GM21723 (cell line): ENCODE measurements around the gene RITA1.
"Not testable (repeated sequence)": the region's sequence is repeated elsewhere in the genome, so short reads cannot be mapped to it uniquely, and the experiment has no call there.

Experiments
- ATAC-seq: cut with Tn5 transposase; IDR thresholded peaks from one replicate; pipeline ENCODE4 v1.9.1; 2021; ENCODE audit warnings: mild to moderate bottlenecking, moderate library complexity; ENCODE audit not compliant: unreplicated experiment

The RITA1 gene, protein sequence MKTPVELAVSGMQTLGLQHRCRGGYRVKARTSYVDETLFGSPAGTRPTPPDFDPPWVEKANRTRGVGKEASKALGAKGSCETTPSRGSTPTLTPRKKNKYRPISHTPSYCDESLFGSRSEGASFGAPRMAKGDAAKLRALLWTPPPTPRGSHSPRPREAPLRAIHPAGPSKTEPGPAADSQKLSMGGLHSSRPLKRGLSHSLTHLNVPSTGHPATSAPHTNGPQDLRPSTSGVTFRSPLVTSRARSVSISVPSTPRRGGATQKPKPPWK

DNA sequence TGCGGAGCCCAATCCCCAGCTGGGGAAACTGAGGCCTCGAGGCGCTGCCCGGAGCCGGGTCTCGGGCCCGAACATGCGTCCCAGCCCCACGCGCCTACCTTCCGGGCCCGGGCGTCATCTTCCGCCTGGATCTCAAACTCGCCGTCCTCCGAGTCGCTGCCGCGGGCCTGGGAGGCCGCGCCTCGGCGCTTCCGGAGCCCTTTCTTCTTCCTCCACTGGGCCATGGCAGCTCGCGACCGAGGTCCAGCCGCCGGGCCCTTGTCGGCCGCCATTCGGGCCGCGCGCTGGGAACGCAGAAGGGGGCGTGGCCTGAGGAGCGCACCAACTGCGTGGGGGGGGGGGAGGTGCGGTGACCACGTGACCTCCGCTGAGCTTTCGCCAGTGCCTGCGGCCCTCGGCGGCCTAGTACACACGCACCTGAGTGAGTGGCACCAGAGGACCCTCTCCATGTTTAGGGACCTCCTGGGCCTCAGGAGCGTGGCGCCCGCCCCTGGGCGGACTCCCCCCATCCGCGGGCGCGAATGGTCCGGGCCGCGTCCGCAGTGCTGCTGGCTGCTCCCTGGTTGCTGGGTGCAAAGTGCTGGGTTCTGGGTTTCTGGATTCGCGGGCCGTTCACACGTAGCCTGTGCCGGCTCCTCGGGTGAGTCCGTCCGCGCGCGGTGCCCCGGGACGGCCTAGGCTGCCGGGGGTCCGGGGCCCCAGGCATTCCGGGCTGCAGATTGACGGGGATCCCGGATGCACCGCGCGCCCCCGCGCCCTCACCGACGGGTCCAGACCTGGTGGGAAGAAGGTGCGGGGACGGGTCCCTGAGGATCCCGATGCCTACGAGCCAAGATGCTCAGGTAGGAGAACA, at the start of gene RITA1, which contains the start of gene DDX54:
TSS of gene RITA1 (plus strand) at position 542 of the 853 bp plus-strand sequence. CDS start 1,026 bp downstream, outside the sequence.
TSS of gene DDX54 (minus strand) at position 299 of the 853 bp plus-strand sequence. CDS start at position 272, 27 bp downstream.
- peak; percentile 49 for ATAC-seq

DNA sequence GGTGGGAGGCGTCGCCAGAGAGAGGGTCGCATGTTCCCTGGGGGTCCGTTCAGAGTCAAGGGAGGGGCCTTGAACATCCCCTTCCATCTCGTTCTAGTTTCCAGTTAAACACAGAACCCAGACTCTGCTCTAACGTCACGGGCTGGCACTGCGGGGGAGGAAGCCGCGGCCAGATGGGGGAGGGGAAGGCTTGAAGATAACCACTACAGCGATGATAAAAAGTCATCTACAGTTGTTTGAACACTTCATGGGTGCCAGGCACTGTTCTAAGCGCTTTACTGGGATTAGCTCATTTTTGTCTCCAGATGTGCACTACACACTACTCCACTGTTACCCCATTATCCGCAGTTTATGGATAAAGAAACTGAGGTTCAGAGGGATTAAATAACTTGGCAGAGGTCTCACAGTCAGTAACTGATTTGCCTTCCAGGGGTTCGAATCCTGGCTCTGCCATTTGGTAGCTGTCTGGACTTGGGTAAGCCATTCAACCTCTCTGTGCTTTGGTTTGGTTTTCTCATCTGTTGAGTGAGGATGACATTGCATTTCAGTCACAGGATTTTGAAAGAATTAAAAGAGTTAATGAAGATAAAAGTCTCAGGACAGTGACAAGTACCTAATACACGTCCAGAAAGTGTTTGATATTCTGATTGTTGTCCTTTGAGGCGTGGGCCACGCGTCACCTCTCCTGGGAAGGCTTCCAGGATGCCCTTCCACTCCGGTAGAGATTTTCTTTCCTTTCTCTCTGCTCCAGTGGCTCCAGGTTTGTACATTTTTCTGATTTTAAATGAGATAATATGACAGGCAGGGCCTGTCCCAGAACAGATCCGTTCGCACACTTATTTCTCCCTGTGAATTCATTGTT, 49.2 kb upstream of the RITA1 start:
- peak; percentile 16 for ATAC-seq

DNA sequence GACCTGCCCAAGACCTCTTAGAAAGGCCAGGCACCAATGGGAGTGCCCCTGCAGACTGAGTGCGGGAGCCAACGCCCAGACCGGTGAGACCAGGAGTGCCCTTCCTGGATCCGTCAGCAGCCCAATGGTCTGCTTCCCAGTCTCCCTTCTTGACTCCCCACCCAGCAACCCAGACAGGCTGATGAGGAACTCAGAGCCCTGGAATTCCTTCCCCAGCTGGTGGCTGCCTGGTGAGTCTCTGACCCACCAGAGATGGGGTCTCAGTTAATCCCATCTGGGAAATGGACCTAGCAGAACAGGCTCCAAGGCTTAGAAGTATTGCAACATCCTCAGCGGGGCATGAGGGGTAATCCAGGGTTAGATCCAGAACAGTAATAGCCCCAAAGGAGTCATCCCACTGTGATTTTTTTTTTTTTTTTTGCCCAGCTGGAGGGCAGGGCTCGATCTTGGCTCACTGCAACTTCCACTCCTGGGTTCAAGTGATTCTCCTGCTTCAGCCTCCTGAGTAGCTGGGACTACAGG, 48.5 kb upstream of the RITA1 start:
- no peak for ATAC-seq

DNA sequence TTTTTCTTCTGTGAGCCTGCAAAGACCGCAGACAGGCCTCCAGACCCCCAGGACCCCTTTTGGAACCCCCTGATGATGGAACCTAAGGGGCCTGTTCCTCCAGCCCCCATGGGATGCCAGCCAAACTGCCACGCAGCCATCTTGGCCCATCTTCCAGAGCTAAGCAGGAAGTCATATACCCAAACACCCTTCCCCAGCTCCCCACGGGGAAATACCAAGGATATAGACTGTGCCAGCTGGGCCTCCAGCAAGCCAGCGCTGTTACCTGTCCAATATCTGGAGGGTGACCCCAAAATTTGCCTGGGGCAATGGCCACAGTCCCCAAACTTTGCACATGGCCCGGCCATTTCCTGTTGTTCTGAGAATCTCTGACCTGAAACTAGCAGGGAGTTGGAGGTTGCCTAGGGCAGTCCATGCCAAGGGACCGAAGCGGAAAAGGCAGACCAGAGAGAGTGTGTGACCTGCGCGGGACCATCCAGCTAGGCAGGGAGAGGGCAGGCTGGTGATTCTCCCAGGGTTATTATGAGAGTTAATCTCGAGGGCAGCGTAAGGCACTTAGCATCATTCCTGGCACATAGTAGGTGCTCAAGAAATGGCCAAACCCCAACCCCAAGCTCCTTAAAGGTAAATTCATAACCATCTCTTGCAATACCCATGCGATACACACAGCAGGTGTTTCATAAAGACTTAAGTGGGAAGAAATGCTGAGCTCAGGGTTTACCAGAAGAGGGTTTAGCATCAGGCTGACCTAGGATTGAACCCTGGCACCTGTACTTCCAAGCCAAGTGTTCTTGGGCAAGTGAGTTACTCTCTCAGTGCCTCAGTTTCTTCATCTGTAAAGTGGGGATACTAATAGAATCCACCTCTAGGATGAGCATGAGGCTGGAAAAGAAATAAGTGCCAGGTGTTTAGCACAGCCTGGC, 47.4 kb upstream of the RITA1 start:
- no peak for ATAC-seq

DNA sequence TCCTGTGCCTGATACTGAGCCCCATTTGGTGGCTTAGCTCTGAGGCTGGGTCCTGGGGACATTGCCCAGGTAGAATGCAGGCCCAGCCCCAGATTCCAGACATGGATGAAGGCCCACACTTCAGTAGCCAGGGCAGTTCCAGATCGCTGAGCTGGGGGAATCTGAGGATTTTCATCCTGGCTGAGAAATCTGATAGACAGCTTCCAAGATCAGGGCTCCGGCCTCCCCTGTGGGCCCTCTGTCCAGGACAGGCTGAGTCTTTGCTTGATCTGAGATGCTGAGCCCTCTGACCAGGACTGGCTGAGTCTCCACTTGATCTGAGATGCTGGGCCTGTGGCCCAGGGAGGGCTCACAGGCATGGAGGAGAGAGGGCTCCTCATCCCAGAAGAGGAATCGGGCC, 46.7 kb upstream of the RITA1 start:
- no peak for ATAC-seq

DNA sequence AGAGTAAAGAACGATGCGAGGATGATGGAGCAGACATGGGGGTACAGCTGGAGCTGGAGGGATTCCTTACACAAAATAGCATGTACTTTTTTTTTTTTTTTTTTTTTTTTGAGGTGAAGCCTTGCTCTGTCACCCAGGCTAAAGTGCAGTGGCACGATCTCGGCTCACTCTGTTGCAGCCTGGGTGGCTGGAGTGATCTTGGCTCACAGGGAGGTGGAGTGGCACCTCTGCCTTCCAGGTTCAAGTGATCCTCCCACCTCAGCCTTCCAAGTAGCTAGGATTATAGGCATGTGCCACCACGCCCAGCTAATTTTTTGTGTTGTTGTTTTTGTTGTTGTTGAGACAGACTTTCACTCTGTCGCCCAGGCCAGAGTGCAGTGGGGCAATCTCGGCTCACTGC, 44.8 kb upstream of the RITA1 start:
- no peak for ATAC-seq

DNA sequence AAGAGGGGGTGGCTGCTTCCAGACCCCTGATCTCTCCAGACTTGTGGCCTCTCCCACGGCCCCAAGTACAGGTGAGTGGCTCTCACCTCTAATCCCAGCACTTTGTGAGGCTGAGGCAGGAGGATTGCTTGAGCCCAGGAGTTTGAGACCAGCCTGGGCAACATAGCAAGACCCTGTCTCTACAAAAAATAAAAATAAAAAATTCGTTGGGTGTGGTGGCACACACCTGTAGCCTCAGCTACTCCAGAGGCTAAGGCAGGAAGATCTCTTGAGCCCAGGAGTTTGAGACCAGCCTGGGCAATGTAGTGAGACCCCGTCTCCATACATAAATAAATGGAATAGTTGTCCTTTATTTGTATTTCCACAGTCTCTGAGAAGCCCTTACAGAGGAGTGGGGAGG, 43.8 kb upstream of the RITA1 start:
- not testable (repeated sequence) for ATAC-seq

DNA sequence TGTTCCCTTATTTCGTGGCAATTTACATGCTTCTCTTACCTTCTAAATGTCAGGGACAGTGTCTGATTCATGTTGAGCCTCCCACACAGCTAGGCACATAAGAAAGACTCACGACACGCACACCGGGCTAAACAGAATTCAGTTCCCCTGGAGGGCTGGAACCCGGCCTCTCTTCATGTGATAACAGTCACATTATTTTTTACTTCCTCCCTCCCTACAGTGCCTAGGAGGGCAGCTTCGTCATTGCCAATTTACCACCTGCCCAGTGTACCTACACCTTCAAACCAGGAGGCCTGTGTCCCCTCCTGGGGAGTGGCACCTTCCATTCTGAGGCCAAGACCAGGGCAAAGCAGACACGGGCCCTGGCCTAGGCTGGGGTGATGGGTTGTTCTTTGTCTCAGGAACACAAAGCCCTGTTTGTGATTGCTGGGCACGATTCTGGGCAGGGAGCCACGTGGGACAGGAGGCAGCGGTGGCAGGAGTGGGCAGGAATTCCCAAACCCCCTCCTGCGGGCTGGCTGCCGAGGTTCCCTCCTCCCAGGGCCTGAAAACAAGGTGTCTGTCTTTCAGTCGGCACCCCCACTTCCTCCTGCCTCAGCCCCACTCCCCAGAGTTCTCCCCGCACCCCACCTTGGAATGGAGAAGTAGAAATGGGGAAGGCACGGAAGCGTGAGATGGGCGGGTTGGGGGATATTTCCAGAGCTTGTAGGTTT, 43.2 kb upstream of the RITA1 start:
- ATAC-seq: no peak

DNA sequence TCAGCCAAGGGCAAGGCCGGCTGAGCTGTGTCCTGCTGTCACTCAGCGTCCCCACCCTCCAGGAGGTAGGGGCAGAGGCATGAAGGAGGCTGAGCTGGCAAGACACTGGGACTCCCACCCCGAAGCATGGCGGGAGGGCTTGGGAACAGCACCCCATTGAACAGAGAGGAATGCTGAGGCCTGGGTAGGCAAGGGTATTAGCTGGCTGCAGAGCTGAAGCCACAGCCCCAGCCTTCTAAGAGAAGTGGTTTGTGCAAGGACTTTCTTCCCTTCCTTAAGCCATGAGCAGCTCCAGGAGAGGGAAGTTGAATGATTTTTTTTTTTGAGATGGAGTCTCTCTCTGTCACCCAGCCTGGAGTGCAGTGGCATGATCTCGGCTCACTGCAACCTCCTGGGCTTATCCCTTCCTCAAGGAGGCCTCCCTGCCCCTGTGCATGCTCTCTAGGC, 42.6 kb upstream of the RITA1 start:
- ATAC-seq: no peak

DNA sequence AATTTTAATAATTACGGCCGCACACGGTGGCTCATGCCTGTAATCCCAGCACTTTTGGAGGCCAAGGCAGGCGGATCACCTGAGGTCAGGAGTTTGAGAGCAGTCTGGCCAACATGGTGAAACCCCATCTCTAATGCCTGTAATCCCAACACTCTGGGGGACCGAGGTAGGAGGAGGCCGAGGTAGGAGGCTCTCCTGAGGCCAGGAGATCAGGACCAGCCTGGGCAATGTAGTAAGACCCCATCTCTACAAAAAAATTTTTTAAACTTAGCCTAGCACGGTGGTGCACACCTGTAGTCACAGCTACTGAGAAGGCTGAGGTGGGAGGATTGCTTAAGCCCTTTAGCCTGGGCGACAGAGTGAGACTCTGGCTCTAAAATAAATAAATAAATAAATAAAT, 41.6 kb upstream of the RITA1 start:
- ATAC-seq: no peak

DNA sequence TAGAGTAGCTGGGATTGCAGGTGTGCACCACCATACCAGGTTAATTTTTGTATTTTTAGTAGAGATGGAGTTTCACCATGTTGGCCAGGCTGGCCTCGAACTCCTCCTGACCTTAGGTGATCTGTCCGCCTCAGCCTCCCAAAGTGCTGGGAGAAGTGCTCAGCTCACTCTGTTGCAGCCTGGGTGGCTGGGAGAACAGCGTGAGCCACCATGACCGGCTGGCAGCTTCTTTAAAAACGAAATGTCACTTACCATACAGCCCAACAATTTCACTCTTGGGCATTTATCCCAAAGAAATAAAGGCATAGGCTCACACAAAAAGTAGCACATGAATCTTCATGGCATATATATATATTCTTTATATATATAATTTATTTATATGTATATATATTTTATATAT, 40.7 kb upstream of the RITA1 start:
- ATAC-seq: no peak

DNA sequence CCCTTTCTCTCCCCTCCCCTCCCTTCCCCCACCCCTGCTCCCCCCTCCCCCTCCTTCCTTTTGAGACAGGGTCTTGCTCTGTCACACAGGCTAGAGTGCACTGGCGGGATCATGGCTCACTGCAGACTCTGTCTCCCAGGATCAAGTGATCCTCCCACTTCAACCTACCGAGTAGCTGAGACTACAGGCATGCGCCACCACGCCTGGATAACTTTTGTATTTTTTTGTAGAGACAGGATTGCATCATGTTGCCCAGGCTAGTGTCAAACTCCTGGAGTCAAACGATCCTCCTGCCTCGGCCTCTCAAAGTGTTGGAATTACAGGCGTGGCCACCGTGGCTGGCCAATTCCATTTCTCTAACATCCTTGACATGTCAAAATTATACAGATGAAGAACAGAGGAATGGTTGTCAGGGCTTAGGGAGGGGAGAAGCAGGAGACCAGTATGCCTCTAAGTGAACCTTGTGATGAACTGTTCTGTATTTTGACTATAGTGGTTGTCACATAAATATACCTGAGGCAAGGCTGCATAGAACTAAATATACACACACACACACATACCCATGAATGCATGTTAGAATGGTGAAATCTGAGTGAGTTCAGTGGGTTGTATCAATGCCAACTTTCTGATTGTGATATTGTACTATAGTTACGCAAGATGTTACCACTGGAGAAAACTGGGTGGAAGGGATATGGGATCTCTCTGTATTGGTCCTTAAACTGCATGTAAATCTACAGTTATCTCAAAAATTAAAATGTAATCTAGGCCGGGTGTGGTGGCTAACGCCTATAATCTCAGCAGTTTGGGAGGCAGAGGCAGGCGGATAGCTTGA, 39.6 kb upstream of the RITA1 start:
- no peak for ATAC-seq

DNA sequence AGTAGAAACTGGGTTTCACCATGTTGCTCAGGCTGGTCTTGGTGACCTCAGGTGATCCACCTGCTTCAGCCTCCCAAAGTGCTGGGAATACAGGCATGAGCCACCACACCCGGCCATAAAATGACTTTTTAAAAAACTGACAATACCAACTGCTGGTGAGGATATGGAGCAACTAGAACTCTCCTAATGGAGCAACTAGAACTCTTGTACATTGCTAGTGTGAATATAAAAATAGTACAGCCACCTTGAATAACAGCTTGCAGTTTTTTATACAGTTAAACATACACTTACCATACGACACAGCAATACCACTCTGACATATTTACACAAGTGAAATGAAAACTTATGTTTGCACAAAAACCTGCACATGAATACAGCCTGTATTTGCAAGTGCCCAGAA, 38.5 kb upstream of the RITA1 start:
- ATAC-seq: no peak

DNA sequence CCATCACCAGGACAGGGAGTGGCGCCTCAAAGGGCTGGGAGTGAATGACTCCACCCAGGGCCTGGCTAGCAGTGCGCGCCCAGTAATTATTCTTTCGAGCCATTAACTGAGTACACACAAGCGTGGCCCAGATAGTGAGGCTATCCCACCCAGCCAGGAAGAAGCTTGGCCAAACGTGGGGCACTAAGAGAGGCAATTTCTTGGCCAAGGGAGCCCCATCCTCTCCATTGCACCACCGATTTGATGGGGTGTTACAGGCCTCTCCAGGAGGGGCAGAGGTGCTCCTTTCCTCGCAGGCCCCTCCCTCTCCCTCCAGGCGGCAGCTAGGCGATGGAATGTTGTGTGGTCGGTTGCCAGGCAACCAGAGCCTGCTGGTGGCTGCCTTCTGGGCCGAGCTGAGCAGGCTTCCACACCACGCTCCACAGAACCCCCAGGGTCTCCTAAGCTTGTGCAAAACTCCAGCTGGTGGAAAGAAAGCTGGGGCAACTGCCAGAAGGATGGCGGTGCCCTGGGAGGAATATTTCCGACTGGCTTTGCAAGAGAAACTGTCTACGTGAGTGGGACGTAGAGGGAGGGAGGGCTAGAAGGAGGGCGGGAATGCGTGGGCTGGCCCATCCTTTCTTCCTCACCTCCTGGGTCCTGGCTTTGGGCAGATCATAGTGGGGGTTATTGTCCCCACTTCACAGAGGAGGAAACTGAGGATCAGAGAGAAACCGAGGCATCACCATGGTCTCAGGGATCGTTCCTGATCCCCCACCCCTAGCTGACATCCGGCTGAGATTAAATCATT, 36.0 kb upstream of the RITA1 start, which contains the start of gene CFAP73:
TSS of gene CFAP73 (plus strand) at position 364 of the 790 bp plus-strand sequence. CDS start at position 498, 134 bp downstream.
- ATAC-seq: no peak

DNA sequence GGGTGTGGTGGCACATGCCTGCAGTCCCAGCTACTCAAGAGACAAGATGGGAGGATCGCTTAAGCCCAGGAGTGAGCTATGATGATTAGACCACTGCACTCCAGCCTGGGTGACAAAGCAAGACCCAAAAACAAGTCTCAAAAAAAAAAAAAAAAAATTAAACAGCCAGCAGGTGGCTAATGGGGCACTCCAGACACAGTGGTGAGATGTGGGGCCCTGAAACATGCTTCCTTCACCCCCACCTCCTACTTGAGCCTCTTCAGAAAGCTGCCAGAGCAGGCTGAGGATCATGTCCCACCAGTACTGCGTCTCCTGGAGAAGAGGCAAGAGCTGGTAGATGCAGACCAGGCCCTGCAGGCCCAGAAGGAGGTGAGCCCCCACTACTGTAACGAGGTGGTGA, 33.9 kb upstream of the RITA1 start:
- no peak for ATAC-seq

DNA sequence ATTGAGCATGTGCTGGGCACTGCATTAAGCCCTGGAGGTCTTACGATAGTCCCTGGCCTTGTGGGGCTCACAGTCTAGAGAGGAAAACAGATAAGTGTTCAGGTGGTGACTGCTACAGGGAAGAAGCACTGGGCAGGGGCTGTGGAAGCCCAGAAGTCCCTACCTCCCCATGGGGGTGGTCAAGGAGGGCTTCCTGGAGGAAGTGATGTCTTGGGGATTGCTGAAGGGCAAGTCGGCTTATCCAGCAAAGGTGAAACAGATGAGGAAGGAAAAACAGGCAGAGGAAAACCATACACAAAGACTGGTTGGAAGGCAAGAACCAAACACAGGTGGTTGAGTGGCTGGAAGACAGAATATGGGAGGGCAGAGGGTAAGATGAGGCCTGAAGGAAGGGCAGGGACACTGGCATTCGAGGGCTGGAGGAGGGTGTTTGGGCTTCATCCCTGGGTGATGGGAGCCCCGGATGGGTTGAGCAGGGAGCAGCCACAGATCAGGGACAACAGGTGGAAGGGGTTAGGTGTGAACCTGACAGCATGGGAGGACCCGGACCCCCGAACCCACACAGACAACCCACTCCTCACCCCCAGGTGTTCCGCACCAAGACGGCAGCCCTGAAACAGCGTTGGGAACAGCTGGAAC, 33.2 kb upstream of the RITA1 start:
- ATAC-seq: no peak
